NCI-H345 treated with DMSO at 0.1 percent for 48 hours (cell line): ENCODE results near the gene RING1.

Experiments
- DNase-seq: peaks from one replicate; lab custom pipeline; 2025; ENCODE audit not compliant: unreplicated experiment; lab: John Stamatoyannopoulos, UW

Gene RING1

DNA sequence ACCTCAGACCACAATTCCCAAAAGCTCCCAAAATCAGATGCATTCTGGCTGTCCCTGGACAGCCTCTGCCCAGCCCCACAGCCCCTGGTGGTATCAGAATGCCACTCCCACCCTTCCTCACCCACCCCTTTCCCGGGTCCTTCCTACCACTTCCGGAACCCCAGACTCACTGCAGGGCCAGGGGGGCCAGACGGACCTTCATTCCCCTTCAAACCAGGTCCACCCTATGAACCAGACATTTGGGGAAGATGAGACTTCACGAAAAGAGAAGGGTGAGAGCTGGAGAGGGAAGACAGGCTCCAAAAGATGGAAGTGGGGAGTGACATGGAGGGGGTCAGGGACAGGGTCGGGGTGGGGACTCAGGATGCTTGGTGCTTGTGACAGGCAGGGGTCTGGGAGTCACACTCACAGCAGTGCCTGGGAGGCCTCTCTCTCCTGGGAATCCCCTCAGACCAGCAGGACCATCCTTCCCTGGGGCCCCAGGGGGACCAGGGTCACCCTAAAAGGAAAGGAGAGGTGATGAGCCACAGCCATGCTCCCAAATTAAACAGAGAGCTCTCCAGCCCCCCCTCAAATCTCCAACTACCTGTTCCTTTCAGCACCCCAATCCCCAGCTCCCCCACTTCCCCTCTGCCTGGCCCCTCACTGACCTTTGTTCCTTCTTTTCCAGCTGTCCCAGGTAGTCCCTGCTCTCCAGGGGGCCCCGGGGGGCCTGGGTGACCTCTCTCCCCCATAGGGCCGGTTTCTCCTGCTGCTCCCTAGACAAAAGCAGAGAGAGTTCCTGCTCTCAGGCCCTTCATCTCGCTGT lies 36.2 kb upstream of the RING1 start:
- DNase-seq, result no peak

DNA sequence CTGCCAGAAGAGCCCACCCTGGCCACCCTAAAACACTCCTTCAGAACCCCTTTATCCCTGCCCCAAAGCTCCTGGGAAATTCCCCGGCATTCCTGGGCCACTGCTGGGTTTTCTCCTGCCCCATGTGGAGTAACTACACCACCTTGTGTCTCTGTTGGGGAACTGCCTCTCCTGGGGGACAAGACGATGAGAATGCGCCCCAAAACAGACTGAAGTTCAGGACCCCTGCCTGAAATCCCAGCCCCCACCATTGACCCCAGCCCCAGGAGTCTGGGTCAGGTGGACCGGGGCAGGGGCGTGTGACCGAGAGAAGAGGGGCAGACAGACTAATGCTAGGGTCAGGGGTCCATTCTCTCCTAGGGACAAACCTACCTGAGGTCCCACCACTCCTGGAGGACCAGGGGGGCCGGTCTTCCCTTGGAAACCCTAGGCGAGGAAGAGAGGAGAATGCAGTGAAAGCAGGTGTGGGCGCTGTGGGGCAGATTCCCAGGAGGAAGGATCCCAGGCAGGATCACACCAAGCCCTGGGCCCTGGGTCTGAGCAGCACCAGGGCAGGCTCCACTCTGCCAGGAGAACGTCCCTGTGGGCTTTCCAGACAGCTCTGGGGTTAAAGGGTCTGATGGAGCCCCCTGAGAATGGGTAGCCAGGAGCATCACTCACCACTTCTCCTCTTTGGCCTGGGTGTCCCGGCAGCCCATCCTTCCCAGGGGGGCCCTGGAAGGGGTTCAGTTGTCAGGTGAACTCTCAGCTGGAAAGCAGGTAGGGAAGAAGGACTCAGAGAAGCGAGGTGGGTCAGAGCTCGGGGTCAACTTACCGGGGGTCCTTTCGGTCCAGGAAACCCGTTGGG lies 35.4 kb upstream of the RING1 start:
- DNase-seq, result no peak

DNA sequence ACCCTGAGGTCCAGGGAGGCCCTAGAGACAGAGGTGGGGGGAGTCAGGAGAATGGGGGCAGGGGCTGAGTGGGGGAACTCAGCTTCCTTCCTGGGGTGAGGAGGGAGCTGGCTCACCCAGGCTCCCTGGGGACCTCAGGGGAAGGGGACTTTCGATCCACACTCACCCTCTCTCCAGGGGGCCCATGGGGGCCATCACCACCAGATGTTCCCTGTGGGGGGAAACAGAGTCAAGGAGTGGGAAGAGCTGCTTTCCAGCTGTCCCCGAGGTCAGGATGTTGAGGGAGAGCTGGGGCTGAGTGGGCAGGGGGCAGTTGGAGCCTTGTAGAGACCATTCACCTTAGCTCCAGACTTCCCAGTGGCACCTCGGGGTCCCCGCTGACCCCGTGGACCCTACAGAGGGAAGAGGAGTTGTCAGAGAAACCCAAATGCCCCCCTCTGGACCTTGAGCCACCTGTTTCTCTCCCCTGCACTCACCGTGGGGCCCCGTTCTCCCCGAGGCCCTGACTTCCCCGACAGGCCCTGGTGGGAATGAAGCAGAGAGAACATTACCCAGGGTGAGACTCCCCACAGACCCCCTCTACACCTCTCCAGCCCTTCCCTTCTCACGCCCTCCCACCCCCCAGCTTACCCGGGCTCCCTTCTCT lies 34.6 kb upstream of the RING1 start:
- DNase-seq, result no peak

DNA sequence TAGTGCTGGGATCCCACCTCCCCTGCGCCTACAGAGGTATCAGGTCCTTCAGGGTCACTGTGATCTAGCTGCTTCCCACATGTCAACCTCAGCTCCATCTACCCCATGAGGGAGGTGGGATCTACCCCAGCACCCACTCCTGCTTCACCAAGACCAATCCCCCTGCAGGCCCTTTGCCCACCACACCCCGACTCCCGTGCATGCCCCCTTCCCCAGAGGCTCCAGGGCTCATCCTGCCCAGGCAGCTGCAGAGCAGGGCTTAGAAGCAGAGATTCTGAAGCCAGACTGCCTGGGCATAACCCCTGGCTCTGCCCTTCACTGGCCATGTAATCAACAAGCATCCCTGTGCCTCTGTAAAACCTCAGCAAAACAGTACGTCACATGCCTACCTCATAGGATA lies 33.5 kb upstream of the RING1 start:
- DNase-seq, result no peak

DNA sequence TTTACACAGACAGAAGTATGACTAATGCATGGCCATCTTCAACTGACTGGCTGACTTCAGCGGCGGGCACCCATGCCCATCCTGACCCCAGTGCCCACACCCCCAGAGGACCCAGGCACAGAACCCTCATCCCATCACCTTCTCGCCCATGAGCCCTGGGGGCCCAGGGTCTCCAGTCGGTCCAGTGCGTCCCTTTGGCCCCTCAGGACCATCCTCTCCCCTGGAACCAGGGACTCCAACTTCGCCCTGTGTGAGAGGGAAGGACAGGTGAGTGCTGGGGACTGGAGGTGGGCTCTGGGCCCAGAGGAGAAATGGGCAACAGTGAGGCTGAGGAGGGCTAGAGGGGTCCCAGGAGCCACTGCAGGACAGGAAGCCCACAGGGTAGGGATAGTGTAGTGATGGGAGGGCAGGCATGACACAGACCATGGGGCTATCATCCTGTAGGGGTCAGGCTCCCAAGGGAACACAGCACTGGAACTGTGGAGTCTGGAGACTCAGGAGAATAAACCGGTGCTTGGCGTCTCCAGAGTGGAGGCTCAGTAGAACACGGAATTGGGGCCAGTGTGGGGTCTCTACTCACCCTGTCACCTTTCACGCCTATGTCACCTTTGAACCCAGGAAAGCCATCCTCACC lies 32.7 kb upstream of the RING1 start:
- no peak for DNase-seq

DNA sequence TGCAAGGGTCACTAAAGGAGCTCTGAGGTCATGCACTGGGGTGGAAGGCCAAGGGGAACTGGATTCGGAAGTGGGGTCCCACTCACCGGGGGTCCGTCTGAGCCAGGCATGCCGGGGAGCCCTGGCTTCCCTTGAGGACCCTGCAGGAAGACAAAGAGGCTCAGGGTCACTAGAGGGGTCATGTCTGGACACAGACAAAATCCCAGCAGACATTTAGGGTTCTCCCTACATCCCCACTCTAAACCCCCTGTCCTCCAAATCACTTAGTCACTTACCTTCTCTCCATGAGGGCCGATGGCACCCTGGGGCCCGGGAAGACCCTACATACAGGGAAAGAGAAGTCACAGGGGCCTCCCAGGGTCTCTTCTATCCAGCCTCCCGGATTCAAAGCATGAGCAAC lies 31.4 kb upstream of the RING1 start:
- no peak for DNase-seq

DNA sequence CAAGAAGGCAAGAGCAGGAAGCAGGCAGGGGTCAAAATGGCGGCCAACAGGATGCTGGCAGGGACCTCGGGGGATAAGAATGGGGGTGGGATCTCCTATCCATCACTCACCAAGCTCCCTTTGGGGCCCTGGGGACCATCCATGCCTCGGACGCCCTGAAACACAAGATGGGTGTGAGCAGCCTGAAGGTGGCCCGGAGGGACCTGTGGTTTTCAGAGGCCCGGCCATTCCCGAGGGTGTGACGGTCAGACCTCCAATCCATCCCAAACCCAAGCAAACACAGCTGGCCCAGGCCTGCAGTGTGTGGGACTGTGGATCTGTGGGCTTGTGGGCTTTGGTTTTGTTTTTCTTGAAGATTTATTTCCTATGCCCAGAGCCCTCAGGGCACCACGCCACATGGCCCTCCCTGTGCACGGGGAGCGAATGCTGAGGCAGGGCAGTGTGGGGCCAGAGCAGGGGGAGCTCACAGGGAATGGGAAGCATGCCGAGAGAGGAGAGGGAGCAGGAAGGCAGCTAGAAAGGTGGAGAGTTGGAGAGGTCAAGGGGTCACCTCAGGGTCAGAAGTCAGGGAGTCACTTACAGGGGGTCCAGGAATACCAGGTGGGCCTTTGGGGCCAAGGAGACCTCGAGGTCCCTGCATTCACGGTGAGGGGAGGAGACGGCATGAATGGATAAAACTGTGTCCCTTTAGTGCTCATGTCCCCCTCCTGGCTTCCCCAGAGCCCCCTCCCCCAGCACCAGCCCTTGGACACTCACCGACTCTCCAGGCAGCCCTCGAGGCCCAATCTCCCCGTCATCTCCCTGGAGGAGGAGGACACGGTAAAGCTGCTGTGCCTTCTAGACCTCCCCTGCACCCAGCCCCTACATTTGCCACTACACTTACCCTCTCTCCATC lies 30.5 kb upstream of the RING1 start:
- DNase-seq, result no peak

DNA sequence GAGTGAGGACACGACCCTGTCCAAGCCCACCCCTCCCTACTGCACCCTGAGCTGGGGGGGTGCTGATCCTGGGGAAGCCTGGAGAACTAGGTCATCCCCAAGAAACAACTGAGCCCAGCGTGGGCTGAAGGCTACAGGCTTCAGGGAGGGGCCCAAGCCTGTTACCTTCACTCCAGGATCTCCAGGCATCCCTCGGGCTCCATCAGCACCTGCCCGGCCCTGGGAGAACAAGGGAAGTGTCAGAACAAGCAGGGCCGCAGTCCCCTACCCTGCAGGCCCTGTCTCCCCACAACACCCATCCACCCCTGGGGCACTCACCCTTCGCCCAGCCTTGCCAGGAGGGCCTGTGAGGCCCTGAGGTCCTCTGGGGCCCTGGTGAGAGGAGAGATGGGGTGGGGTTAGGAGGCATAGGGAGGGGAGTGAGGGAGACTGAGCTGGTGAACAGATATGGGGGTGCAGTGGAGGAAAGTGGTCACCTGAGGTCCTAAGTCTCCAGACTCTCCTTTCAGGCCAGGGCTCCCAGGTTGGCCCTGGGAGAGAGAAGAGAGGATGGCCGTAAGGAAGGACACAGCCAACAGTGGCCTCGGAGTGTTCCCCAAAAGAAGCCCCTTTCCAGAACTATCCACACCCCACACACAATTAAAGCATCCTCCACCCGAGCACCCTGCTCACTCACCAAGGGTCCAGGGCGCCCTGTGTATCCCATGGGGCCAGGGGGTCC lies 29.4 kb upstream of the RING1 start:
- no peak for DNase-seq

DNA sequence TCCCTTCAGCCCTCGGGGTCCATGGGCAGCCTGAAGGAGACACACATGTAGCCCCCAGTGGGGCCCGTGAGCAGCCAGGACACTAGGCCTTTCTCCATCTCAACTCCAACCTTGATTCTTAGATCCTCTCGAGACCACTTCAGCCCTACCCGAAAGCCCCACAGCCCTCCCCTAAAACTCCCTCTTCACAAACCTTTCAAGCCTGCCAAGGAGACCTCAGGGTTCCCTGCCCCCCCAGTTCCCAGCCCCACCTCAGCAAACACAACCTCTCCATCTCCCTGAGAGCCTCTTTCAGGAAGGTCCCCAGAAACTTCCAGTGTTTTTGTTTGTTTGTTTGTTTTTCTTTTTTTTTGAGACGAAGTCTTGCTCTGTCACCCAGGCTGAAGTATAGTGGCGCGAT lies 27.2 kb upstream of the RING1 start:
- DNase-seq, result no peak

DNA sequence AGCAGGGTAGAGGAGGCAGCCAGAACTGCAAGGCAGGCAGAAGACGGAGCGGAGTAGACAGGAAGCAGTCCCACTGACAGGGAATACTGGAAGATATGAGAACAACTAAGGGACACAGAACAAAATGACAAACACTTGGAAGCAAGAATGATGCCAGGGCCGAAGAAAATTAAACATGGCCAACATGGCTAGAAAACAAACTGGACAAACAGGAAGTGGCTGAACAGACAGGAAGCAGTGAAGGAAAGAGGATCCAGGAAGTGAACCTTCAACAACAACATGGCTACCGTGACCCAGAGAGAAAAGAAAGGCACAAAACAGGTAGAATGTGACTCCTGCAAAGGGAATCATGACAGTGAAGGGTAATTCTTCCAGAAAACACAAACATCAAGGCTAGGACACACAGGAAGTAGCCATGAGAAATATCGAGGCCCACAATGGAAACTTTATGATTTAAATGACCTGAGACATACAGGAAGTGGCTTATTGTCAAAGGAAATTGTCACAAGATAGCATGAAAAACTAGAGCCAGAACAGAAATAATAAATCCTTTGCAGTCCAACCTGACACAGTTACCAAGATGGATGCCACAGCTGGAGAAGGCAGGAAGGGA lies 25.1 kb upstream of the RING1 start:
- DNase-seq, result no peak

DNA sequence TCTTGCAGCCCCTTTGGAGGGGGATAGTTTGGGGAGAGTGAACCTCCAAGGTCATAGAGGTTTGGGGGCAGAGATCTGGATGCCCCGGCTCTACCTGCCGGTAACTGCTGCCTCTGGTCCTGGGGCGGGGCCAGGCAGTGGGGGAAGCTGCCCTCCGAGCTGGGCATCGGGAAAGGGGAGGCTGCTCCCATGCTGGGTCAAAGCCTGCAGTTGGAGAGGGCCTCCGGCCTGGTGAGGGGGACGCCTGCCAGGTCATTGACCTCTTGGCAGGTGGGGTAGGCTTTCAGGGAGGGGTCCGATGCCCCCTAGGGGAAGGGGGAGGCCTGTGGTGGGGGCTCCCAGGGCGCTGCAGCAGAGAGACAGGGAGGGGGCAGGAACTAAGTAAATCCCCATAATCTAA lies 23.1 kb upstream of the RING1 start:
- no peak for DNase-seq

DNA sequence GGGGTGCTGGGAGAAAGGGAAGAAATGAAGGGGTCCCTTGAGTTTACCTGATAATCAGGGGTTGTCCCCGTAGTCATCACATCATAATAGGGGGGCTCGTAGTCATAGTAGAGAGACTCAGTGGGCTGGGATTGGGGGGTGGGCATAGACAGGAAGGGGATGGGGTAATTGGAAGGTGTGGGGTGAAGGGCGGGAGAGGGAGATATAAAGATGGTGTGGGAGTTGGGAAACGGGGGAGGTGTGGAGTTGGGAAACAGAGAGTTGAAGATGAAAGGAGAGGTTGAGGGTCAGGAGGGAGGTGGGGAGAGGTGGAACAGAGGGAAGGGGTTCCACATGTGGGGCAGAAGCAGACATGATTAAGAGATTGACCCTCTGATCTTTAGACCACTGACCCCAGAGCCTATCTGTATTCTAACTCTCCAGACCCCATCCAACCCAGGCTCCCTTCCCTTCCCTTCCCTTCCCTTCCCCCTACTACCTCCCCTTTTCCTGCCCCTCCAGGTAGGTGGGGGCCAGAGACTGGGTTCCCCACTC lies 22.6 kb upstream of the RING1 start:
- DNase-seq, result no peak

DNA sequence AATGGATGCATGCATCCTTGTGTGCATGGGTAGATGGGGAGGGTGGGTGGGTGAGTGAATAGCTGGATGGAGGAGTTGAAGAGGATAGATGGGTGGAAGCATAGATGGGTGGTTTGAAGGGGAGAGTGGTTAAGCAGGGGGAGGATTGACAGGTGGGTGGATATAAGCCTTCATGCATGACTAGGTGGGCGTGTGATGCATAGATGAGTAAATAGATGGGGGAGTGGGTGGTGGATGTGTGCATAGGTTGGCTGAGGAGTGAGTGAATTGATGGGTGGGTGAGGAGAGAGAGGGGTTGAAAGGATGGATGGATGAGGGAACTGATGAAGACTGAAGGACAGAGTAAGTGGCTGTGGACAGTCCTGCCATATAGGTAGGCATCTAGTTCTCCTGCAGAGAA lies 20.5 kb upstream of the RING1 start:
- DNase-seq, result no peak

DNA sequence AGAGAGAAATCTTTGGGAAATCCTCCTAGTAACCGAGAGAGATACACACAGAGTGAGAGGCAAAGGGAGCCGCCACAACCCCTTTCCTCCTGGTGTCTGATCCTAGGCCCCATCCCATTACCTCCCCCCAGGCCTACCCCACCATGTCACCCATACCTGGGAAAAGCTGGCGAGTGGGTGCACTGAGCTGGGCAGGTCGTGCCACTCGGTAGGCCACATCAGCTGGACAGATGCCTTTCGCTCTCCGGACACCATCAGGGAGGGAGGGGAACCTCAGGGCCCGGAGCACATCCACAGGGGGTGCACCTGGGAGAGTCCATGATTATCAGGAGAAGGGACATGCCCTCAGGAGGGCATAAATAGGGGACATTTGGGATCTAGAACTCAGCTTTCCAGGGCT lies 19.1 kb upstream of the RING1 start:
- DNase-seq, result no peak

DNA sequence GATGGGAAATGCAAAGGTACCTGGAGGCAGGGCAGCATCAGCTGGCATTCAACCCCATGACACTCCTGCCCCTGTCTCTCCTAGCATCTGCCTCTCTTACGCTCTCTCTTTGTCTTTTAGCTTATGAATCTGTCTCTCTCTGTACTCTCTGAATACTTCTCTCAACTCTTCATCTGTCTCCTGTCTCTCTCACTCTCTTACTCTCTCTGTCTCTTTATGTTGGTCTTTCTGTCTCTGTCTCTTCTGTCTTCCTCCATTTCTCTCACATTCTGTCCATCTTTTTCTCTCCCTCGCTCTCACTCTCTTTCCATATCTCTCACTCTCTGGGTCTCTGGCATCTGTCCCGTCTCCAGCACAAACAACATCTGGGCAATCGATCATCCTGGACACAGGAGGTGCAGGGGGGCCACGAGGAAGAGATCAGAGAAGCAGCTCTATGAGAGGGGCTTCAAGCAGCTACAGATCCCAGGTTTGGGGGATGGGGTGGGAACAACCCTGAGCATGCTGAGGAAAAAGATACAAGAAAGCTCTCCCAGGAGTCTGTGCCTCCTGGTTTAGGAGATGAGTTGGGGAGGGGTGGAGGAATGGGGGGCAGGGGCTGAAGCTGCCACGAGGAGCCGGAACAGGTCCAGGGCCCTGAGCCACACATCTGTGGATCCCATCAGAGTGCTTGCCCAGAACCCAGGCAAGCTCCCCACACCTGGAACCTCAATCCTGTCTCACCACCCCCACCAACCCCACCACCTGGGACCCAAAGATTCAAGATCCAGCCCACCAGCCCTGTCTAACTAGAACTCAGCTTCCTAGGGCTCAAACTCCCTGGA lies 18.5 kb upstream of the RING1 start:
- no peak for DNase-seq

DNA sequence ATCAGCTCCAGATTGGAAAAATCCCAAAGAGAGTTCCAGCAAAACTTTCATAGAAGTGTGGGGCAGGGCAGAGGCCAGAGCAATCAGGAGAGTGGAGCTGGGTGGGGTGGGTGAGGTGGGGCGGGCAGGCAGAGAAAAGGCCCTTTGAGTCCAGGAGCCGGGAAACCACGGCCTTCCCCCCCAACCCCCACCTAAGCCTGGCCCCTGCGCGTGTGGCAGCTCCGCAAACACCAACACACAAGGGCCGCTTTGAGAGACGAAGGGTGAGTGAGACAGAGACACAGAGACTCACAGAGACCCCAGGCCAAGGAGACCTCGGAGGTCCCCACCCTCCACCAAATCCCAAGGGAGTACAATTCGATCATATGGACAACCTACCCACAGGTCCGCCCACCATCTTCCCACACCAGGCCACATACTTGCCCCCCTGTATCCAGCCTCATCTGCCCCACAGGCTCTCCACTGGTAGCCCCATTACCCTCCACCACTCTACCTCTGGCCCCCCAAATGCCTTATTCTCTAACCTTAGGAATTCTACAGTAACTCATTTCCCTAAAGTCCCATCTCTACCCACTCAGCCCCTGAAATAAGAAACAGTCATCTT lies 17.7 kb upstream of the RING1 start:
- DNase-seq, result no peak

DNA sequence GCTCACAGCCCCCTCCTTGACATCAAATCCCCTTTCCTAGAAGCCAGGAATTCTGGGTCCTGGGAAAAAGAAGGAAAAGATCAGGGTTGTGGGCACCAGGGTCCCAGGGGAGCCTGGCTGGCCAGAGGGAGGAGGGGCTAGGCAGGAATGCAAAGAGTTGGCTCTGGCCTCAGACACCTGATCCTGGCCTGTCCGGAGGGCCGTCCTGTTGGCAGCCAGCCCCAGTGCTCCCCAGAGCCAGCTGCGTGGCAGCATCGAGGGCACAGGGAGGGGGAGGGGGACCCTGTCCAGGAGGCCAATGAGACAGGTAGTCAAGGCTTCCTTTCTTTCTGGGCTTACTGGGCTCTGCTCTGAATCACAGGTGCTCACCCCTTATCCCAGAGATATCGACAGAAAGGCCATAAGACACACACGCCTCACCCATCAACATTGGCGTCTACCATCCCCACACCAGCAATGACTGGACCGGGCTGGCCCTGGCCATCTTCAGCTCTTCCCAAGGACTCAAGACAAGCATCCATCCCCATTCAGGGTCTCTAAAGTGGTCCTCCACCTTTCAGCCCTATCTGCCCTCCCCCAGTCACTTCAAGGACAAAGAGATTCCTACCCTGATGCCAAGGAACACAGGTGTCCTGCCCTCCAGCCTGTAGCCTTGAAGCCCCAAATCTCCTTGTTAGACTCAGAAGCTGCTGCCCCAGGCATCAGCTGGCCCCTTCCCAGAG lies 16.8 kb upstream of the RING1 start:
- no peak for DNase-seq
